ENCODE data around the gene PCDH9. TPM values are rescaled to one million over a fixed set of nuclear protein-coding genes. Genes with fewer than 3 reads are reported as not detected.

The PCDH9 gene
- total and polyA plus RNA-seq, 2 of the 4 experiments (the other 2 are of a cell fraction): 2.2 to 10.2 TPM

DNA sequence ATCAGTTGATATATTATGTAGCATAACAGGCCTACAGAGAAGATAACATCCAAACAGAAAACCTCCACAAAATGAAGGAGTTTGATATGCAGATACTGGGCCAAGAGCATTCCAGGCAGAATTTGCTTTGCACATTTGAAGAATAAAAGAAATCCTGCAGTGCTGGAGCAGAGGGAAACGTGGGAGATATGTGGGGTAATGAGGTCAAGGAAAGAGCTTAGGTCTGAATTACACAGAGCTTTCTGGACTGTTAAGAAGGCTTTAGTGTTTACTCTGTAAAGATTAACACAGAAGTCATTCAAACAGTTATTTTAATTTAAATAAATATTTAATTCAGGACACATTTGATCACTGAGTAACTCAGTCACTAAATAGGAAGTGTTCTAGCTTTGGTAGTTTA, 692.7 kb downstream of the PCDH9 start:
- no peak overlapping the region for H3K4me2 ChIP-seq (ENCODE audit: low read depth, low read length)
- WGBS, 2 experiments (ENCODE audit: extremely low coverage in 2 of 2, insufficient read length in 1 of 2): no CpG with 5 or more reads among the region's 1 CpG
- H2BK15ac ChIP-seq (ENCODE audit: low read depth, low read length): no peak overlapping the region
- H3K9me3 ChIP-seq (ENCODE audit: control insufficient read depth, insufficient read depth, low read length): no peaks in the 10 kb centered on the region
- DNase-seq (no peak), ATAC-seq (ENCODE audit: low read depth) (peak; percentile 50)
- peaks cover 8% of the 10 kb centered on the region; the same call in 1 of the 2 replicates for H3K4me1 ChIP-seq (ENCODE audit: control insufficient read depth, insufficient read depth, low read length)
- H4K91ac ChIP-seq (ENCODE audit: insufficient read depth, low read depth, low read length): no peak overlapping the region
- no peak overlapping the region for H3K23ac ChIP-seq (ENCODE audit: low read depth, low read length)
- no peaks in the 10 kb centered on the region for H3K36me3 ChIP-seq (ENCODE audit: control insufficient read depth, insufficient read depth, low read length)
- no peak overlapping the region for H3K4ac ChIP-seq (ENCODE audit: low read depth, low read length)
- intact Hi-C loops (cut with micrococcal nuclease) (no loop called here), in situ Hi-C loops (cut with MboI; ENCODE audit: low sequenced_read_pairs) (no loop called here), dilution Hi-C loops (cut with HindIII; ENCODE audit: low sequenced_read_pairs, unreplicated experiment) (no loop called here)
- H3K56ac ChIP-seq (ENCODE audit: extremely low read depth, insufficient read depth, low read length): no peak overlapping the region
- no peak for TF ChIP-seq RAD21 (IDR thresholded peaks at IDR 0.05; ENCODE audit: low read length)
- no peak for TF ChIP-seq MAZ (IDR thresholded peaks at IDR 0.05; ENCODE audit: borderline replicate concordance, low read depth, low read length)
- TF ChIP-seq POLR2A (IDR thresholded peaks at IDR 0.05; ENCODE audit: low read depth, low read length): no peak
- no peak for TF ChIP-seq NFE2L2 (IDR thresholded peaks at IDR 0.05; ENCODE audit: low read depth, low read length)
- TF ChIP-seq SMC3 (IDR thresholded peaks at IDR 0.05; ENCODE audit: low read depth, low read length): no peak
- TF ChIP-seq, protein P1, sequence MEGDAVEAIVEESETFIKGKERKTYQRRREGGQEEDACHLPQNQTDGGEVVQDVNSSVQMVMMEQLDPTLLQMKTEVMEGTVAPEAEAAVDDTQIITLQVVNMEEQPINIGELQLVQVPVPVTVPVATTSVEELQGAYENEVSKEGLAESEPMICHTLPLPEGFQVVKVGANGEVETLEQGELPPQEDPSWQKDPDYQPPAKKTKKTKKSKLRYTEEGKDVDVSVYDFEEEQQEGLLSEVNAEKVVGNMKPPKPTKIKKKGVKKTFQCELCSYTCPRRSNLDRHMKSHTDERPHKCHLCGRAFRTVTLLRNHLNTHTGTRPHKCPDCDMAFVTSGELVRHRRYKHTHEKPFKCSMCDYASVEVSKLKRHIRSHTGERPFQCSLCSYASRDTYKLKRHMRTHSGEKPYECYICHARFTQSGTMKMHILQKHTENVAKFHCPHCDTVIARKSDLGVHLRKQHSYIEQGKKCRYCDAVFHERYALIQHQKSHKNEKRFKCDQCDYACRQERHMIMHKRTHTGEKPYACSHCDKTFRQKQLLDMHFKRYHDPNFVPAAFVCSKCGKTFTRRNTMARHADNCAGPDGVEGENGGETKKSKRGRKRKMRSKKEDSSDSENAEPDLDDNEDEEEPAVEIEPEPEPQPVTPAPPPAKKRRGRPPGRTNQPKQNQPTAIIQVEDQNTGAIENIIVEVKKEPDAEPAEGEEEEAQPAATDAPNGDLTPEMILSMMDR (conservative IDR thresholded peaks at IDR 0.05; ENCODE audit: low read depth, low read length): no peak
- no peak for TF ChIP-seq RCOR1 (IDR thresholded peaks at IDR 0.05; ENCODE audit: insufficient replicate concordance, low read length)
- TF ChIP-seq, protein P2, sequence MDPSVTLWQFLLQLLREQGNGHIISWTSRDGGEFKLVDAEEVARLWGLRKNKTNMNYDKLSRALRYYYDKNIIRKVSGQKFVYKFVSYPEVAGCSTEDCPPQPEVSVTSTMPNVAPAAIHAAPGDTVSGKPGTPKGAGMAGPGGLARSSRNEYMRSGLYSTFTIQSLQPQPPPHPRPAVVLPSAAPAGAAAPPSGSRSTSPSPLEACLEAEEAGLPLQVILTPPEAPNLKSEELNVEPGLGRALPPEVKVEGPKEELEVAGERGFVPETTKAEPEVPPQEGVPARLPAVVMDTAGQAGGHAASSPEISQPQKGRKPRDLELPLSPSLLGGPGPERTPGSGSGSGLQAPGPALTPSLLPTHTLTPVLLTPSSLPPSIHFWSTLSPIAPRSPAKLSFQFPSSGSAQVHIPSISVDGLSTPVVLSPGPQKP (IDR thresholded peaks at IDR 0.05; ENCODE audit: borderline replicate concordance, low read depth, low read length): no peak
- no peak for TF ChIP-seq RFX5 (IDR thresholded peaks at IDR 0.05; ENCODE audit: low read depth, low read length)
- no peak for TF ChIP-seq CHD1 (IDR thresholded peaks at IDR 0.05; ENCODE audit: low read depth, low read length)
- no peak for TF ChIP-seq CEBPB (IDR thresholded peaks at IDR 0.05; ENCODE audit: low read depth, low read length)
- H3K9ac ChIP-seq (ENCODE audit: low read depth, low read length): no peak overlapping the region
- POLR2A ChIA-PET (ENCODE audit: unreplicated experiment): no interaction called here
- H3K4me3 ChIP-seq (ENCODE audit: insufficient read depth, low read depth, low read length): no peak overlapping the region
- no peak overlapping the region for H4K8ac ChIP-seq (ENCODE audit: low read depth in 2 of 2, low read length in 2 of 2)
- no peak overlapping the region for H2AK5ac ChIP-seq (ENCODE audit: low read depth, low read length)
- peak overlapping the region; percentile 46 for H2BK5ac ChIP-seq (ENCODE audit: low read depth, low read length, poor library complexity, severe bottlenecking)
- H4K20me1 ChIP-seq (ENCODE audit: insufficient read depth, low read length): no peaks in the 10 kb centered on the region
- no peaks in the 10 kb centered on the region for H3K79me1 ChIP-seq (ENCODE audit: low read depth in 1 of 2, low read length in 2 of 2)
- no peaks in the 10 kb centered on the region for H3K27me3 ChIP-seq (ENCODE audit: control insufficient read depth, insufficient read depth, low read length)
- no TSS peak for BruUV-seq (replicated peaks)
- H2BK120ac ChIP-seq (ENCODE audit: low read depth, low read length): no peak overlapping the region
- H3K9me1 ChIP-seq (ENCODE audit: insufficient read depth, low read length): no peaks in the 10 kb centered on the region
- H3K14ac ChIP-seq (replicated peaks; ENCODE audit: low read depth, low read length): no peak overlapping the region
- H3K18ac ChIP-seq (ENCODE audit: low read depth, low read length): peak overlapping the region; percentile 58; the same call in 1 of the 2 replicates
- peak overlapping the region; percentile 72; the same call in 1 of the 2 replicates for H4K5ac ChIP-seq (ENCODE audit: low read depth, low read length)
- no peak overlapping the region for H3K27ac ChIP-seq (ENCODE audit: insufficient read depth, low read length)
- H2BK20ac ChIP-seq (ENCODE audit: low read depth, low read length): peak overlapping the region; percentile 9; the same call in 1 of the 2 replicates
- H2AK9ac ChIP-seq (replicated peaks; ENCODE audit: low read depth, low read length, poor library complexity): no peak overlapping the region
- no peak overlapping the region for H2AFZ ChIP-seq (replicated peaks; ENCODE audit: low read length, poor library complexity)
- CTCF ChIA-PET: no interaction called here

All from IMR-90 (cell line).